Activated T-cell treated with anti-CD3 and anti-CD28 coated beads, Interleukin-2, amount 50 U/mL, for 4 hours (primary cell): ENCODE results near the gene HDGFL3. TPM values are rescaled to one million over a fixed set of nuclear protein-coding genes. Genes with fewer than 3 reads are reported as not detected.
"Not testable (repeated sequence)": the region's sequence is repeated elsewhere in the genome, so short reads cannot be mapped to it uniquely, and the experiment has no call there.

Experiments
- ATAC-seq, 2 donors: fragments of 200-7000 bp; cut with Tn5 transposase; one replicate each; pipeline ENCODE4 v1.10.0; 2021
- DNase-seq: peaks from one replicate; pipeline ENCODE4 v3.0.0-alpha.2; 2020
- H3K27me3 Mint-ChIP-seq: one replicate; pipeline ENCODE4 v1.8.0; 2021; ENCODE audit warnings: low read depth, mixed read lengths
- H3K36me3 Mint-ChIP-seq: one replicate; pipeline ENCODE4 v1.8.0; 2022; ENCODE audit warnings: mixed read lengths; ENCODE audit not compliant: insufficient read depth
- H3K4me1 Mint-ChIP-seq: one replicate; pipeline ENCODE4 v1.8.0; 2021; ENCODE audit warnings: low read depth, mixed read lengths
- H3K4me3 Mint-ChIP-seq: one replicate; pipeline ENCODE4 v1.8.0; 2021; ENCODE audit warnings: mild to moderate bottlenecking, moderate library complexity, mixed read lengths
- H3K9me3 Mint-ChIP-seq: one replicate; pipeline ENCODE4 v1.8.0; 2021; ENCODE audit warnings: mixed read lengths
- total RNA-seq, 3 donors: library from RNA; stranded (reverse); gene quantifications; one replicate each; pipeline ENCODE4 v1.2.1, GENCODE V29; 2021

The HDGFL3 gene
- total RNA-seq, 3 donors from 2014 or later = 3.4 to 10.9 (median 3.9) TPM

DNA sequence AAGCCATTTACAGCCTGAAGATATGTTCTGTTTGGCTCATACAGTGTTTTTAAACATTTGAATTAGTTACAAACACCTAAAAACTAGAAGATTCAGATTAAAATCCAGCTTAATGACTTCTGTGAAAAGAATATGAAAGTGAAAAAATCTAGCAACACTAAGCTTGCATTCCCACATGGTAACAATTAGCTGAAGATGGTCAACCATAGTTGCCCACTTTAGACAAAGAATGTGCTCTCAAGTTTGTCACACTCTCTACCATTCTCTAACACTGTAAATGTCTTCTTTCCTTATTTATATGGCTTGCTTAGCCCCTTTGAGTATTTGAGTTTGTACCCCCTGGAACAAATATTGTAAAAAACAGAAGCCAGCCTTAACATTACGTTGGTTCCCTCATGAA is 32.7 kb downstream of the HDGFL3 start:
- Mint-ChIP-seq H3K36me3 (no peaks in the 10 kb centered on the region), H3K27me3 (no peaks in the 10 kb centered on the region)
- ATAC-seq = no peak

DNA sequence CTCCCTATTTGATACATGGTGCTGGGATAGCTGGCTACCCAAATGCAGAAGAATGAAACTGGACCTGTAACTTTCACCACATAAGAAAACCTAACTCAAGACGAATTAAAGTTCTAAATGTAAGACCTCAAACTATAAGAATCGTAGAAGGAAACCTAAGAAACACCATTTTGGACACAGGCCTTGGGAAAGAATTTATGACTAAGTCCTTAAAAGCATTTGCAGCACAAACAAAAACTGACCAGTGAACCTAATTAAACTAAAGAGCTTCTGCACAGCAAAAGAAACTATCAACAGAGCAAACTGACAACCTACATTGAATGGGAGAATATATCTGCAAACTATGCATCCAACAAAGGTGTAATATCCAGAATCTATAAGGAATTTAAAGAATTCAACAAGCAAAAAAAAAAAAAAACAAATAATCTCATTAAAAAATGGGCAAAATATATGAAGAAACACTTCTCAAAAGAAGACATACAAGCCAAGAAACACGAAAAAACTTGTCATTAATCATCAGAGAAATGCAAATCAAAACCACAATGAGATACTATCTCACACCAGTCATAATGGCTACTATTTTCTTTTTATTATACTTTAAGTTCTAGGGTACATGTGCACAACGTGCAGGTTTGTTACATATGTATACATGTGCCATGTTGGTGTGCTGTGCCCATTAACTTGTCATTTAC is 37.0 kb downstream of the HDGFL3 start:
- Mint-ChIP-seq H3K9me3 (peaks cover 22% of the 10 kb centered on the region), H3K27me3 (peaks cover 12% of the 10 kb centered on the region), H3K4me3 (no peak overlapping the region), H3K36me3 (peaks cover 10% of the 10 kb centered on the region), H3K4me1 (no peaks in the 10 kb centered on the region)
- DNase-seq = no peak
- ATAC-seq = no peak

More for the DNA sequence above, 32.7 kb downstream of the HDGFL3 start:
- DNase-seq = no peak
- H3K4me1 Mint-ChIP-seq = no peaks in the 10 kb centered on the region
- H3K9me3 Mint-ChIP-seq = no peaks in the 10 kb centered on the region
- H3K4me3 Mint-ChIP-seq = no peak overlapping the region

- H3K36me3 Mint-ChIP-seq = peaks cover 10% of the 10 kb centered on the region
These were observed 38.0 kb downstream of the HDGFL3 start for GRCh38 chr15:83169576-83169975.

GRCh38 chr15:83166830-83167229 is 40.8 kb downstream of the HDGFL3 start:
- DNase-seq (no peak), ATAC-seq (no peak)
- Mint-ChIP-seq H3K9me3 (peaks cover 25% of the 10 kb centered on the region), H3K36me3 (peaks cover 10% of the 10 kb centered on the region), H3K4me1 (peaks cover 16% of the 10 kb centered on the region), H3K4me3 (no peak overlapping the region), H3K27me3 (peaks cover 19% of the 10 kb centered on the region)

More at GRCh38 chr15:83169576-83169975, 38.0 kb downstream of the HDGFL3 start:
- Mint-ChIP-seq H3K9me3 (peaks cover 25% of the 10 kb centered on the region), H3K27me3 (peaks cover 12% of the 10 kb centered on the region)
- ATAC-seq, H3K4me1 Mint-ChIP-seq, H3K4me3 Mint-ChIP-seq, DNase-seq: not testable (repeated sequence)

DNA sequence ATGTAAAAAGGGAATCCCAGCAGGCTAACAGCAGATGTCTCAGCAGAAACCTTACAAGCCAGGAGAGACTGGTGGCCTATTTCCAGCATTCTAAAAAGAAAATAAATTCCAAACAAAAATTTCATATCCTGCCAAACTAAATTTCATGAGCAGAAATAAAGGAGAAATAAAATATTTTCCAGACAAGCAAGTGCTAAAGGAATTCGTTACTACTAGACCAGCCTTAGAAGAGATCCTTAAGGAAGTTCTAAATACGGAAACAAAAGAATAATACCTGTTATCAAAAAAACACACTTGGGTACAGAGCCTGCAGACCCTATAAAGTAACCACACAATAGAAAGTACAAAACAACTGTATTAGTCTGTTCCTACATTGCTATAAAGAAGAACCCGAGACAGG is 41.4 kb downstream of the HDGFL3 start:
- ATAC-seq = no peak

GRCh38 chr15:83164771-83165404 is 42.7 kb downstream of the HDGFL3 start:
- peaks cover 16% of the 10 kb centered on the region for H3K4me1 Mint-ChIP-seq
- H3K9me3 Mint-ChIP-seq = peaks cover 25% of the 10 kb centered on the region
- DNase-seq (no peak), ATAC-seq (peak; percentile 54 to 69)
- peaks cover 22% of the 10 kb centered on the region for H3K27me3 Mint-ChIP-seq
- H3K36me3 Mint-ChIP-seq = peaks cover 10% of the 10 kb centered on the region
- H3K4me3 Mint-ChIP-seq = no peak overlapping the region

More for the DNA sequence above, 41.4 kb downstream of the HDGFL3 start:
- H3K9me3 Mint-ChIP-seq = peaks cover 25% of the 10 kb centered on the region
- H3K4me3 Mint-ChIP-seq = no peak overlapping the region
- H3K36me3 Mint-ChIP-seq = peaks cover 10% of the 10 kb centered on the region
- peaks cover 21% of the 10 kb centered on the region for H3K27me3 Mint-ChIP-seq
- DNase-seq = no peak
- H3K4me1 Mint-ChIP-seq = peaks cover 16% of the 10 kb centered on the region

DNA sequence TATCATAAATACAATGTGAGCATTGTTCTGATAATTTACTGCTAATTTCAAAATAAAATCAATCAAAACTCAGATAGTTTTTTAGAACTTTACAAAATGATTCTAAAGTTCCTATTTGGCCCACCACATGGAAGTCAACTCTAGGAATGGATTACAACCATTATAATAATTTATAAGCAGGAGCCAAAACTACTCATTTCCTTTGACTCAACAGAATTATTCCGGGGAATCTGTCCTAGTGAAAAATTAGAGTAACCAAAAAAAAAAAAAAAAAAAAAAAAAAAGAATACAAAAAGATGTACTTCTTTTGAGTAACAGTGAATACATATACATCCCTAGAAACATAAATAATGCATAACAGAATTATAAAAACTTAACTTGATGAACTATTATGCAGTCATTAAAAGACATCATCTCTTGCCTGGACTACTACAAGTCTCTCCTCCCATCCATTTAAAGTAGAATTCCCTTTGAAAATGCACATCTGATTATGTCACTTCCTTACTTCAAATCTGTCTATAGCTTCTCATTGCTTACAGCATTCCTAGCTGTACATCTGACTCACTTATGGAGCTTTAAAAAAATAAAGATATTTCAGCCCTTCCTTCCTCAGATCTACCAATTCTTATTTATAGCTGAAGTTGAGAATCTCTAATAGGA is 43.4 kb downstream of the HDGFL3 start:
- H3K4me3 Mint-ChIP-seq = no peak overlapping the region
- H3K9me3 Mint-ChIP-seq = peaks cover 25% of the 10 kb centered on the region
- ATAC-seq (no peak), DNase-seq (no peak)
- H3K36me3 Mint-ChIP-seq = peaks cover 10% of the 10 kb centered on the region
- peaks cover 27% of the 10 kb centered on the region for H3K27me3 Mint-ChIP-seq
- H3K4me1 Mint-ChIP-seq = peaks cover 16% of the 10 kb centered on the region

- ATAC-seq (no peak), DNase-seq (no peak)
- Mint-ChIP-seq H3K36me3 (peaks cover 9% of the 10 kb centered on the region), H3K4me3 (no peak overlapping the region), H3K9me3 (peaks cover 21% of the 10 kb centered on the region), H3K27me3 (peaks cover 25% of the 10 kb centered on the region), H3K4me1 (peaks cover 16% of the 10 kb centered on the region)
These were observed 44.6 kb downstream of the HDGFL3 start for GRCh38 chr15:83163032-83163431.

DNA sequence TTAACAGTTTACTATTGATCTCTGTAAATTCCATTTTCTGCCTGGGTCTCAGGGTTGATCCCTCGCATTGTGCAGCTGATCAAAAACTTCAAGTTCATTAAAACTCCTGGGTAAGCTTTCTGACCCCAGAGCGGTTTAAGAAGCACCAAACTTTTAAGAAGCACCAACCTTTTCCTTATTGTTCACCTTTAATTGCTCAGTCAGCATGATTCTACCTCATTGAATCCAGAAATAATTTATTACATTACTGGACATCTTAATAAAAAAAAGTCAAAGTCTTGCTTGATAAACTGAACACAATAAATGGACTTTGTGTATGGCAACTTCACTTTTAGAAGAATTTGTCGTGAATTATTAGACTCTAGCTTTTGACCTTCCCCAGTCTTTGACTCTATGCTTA is 46.9 kb downstream of the HDGFL3 start:
- Mint-ChIP-seq H3K4me1 (peaks cover 16% of the 10 kb centered on the region), H3K36me3 (no peaks in the 10 kb centered on the region), H3K27me3 (peaks cover 15% of the 10 kb centered on the region), H3K9me3 (peaks cover 5% of the 10 kb centered on the region), H3K4me3 (no peak overlapping the region)
- no peak for DNase-seq
- no peak for ATAC-seq

GRCh38 chr15:83158393-83158792 is 49.2 kb downstream of the HDGFL3 start:
- peaks cover 13% of the 10 kb centered on the region for H3K27me3 Mint-ChIP-seq
- H3K4me3 Mint-ChIP-seq = no peak overlapping the region
- no peaks in the 10 kb centered on the region for H3K9me3 Mint-ChIP-seq
- peaks cover 7% of the 10 kb centered on the region for H3K4me1 Mint-ChIP-seq
- DNase-seq = no peak
- no peaks in the 10 kb centered on the region for H3K36me3 Mint-ChIP-seq
- ATAC-seq = no peak

- no peaks in the 10 kb centered on the region for H3K9me3 Mint-ChIP-seq
- H3K4me1 Mint-ChIP-seq = no peaks in the 10 kb centered on the region
- no peaks in the 10 kb centered on the region for H3K36me3 Mint-ChIP-seq
- no peak for ATAC-seq
- H3K27me3 Mint-ChIP-seq = peaks cover 7% of the 10 kb centered on the region
- no peak overlapping the region for H3K4me3 Mint-ChIP-seq
- no peak for DNase-seq
These were observed 51.7 kb downstream of the HDGFL3 start for GRCh38 chr15:83155942-83156341.

DNA sequence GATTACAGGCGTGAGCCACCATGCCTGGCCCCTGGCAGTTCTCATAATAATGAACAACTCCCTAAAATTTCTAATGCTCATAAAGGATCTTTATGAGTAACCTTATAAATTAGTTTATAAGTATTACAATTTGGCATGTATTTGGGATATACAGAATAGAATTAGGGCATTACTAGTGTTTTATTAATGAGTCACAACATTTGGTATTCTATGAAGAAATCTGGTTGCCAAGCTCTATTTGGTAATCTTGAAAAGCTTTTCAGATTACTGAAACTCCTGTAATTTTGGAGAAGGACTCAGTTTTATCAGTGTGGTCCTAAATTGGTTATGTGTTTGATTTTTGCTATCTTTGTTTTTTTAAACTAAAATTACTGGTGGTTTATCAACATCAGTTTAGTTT is 54.3 kb downstream of the HDGFL3 start:
- Mint-ChIP-seq H3K9me3 (no peaks in the 10 kb centered on the region), H3K36me3 (peaks cover 5% of the 10 kb centered on the region), H3K4me3 (no peak overlapping the region), H3K4me1 (no peaks in the 10 kb centered on the region), H3K27me3 (peaks cover 2% of the 10 kb centered on the region)
- no peak for DNase-seq
- no peak for ATAC-seq

DNA sequence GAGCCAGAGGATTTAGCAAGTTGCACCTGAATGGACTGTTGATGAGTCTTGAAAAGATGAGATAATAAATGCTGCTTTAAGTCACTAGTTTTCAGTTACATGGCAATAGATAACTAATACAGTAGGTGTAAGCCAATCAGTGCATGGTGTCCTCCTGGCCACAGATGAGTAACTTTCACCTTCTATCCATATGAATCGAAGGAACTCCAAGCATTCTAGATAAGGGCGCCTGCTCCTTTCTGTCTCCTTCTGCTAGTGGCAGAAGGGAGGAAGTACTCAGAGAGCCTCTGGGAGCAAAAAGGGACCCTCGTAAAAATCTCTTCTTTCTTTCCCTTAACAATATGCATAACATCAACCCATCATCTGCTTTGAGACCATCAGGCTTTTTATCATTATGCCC is 62.9 kb downstream of the HDGFL3 start:
- H3K27me3 Mint-ChIP-seq = peaks cover 8% of the 10 kb centered on the region
- ATAC-seq (no peak), DNase-seq (no peak)
- peaks cover 2% of the 10 kb centered on the region for H3K36me3 Mint-ChIP-seq
- peaks cover 5% of the 10 kb centered on the region for H3K9me3 Mint-ChIP-seq
- no peaks in the 10 kb centered on the region for H3K4me1 Mint-ChIP-seq
- no peak overlapping the region for H3K4me3 Mint-ChIP-seq

DNA sequence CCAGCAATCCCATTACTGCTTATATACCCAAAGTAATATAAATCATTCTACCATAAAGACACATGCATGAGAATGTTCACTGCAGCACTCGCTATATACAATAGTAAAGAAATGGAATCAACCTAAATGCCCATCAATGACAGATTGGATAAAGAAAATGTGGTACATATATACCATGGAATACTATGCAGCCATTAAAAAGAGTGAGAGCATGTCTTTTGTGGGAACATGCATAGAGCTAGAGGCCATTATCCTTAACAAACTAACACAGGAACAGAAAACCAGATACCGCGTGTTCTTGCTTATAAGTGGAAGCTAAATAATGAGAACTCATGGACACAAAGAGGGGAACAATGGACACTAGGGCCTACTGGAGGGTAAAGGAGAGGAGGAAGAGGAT is 65.5 kb downstream of the HDGFL3 start:
- not testable (repeated sequence) for H3K4me1 Mint-ChIP-seq, ATAC-seq, H3K36me3 Mint-ChIP-seq, H3K27me3 Mint-ChIP-seq, H3K9me3 Mint-ChIP-seq, H3K4me3 Mint-ChIP-seq, DNase-seq
